GM19372 (cell line): Measurements from ENCODE around the gene PDCD6IP.
"Not testable (repeated sequence)": the region's sequence is repeated elsewhere in the genome, so short reads cannot be mapped to it uniquely, and the experiment has no call there.

Experiments
- ATAC-seq: cut with Tn5 transposase; IDR thresholded peaks from one replicate; pipeline ENCODE4 v1.9.1; 2021; ENCODE audit warnings: mild to moderate bottlenecking, low read depth, moderate library complexity; ENCODE audit not compliant: unreplicated experiment

The PDCD6IP gene, protein sequence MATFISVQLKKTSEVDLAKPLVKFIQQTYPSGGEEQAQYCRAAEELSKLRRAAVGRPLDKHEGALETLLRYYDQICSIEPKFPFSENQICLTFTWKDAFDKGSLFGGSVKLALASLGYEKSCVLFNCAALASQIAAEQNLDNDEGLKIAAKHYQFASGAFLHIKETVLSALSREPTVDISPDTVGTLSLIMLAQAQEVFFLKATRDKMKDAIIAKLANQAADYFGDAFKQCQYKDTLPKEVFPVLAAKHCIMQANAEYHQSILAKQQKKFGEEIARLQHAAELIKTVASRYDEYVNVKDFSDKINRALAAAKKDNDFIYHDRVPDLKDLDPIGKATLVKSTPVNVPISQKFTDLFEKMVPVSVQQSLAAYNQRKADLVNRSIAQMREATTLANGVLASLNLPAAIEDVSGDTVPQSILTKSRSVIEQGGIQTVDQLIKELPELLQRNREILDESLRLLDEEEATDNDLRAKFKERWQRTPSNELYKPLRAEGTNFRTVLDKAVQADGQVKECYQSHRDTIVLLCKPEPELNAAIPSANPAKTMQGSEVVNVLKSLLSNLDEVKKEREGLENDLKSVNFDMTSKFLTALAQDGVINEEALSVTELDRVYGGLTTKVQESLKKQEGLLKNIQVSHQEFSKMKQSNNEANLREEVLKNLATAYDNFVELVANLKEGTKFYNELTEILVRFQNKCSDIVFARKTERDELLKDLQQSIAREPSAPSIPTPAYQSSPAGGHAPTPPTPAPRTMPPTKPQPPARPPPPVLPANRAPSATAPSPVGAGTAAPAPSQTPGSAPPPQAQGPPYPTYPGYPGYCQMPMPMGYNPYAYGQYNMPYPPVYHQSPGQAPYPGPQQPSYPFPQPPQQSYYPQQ

DNA sequence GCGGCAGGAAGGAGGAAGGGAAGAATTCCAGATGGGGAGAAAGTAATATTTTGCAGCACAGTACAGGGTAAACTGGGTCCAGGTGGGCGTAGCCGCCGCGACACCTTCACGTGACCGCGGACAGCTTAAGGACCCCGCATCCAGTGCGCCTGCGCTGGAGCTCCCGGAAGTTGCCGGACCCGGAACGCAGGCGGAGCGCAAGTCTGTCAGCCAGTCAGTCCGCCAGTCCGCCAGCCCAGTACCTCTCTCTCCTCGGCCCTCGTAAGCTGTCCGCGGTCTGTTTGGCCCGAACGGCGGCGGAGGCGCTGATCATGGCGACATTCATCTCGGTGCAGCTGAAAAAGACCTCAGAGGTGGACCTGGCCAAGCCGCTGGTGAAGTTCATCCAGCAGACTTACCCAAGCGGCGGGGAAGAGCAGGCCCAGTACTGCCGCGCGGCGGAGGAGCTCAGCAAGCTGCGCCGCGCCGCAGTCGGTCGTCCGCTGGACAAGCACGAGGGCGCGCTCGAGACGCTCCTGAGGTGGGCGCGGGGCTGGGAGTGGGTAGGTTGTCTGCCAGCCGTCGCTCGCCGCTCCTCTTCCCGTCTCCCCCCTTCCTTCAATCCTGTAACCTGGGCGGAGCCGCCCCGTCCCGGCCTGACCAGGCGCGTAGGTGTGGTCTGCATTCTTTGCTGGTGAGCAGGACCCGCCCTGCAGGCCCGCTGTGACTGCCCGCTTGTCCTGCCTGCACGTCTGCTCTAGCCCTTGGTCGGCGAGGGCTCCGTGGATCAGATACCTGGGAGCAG, at the start of gene PDCD6IP:
TSS of gene PDCD6IP (plus strand) at position 213 of the 784 bp plus-strand sequence. CDS start at position 312, 99 bp downstream.
- peak; percentile 77 for ATAC-seq

DNA sequence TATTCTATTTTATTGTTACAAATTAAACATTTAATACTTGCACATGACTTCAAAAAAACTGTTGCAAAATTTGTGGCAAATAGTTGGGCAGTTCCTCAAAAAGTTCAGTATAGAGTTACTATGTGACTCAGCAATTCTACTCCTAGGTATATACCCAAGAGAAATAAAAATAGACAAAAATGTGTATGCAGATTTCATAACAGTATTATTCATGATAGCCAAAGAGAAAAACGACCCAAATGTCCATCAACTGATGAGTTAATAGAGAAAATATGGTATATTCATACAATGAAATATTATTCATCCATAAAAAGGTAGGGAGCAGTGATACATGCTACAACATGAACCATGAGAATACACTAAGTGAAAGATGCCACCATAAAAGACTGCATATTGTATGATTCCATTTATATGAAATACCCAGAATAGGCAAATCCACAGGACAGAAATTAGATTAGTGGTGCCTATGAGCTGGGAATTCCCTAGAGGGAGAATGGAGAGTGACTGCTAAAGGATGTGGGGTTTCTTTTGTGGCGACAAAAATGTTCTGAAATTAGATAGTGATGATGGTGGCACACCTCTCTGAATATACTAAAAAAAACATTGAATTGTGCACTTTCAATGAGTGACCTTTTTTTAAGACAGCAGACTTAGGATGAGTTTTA, 48.8 kb upstream of the PDCD6IP start:
- no peak for ATAC-seq

- no peak for ATAC-seq
Observed at GRCh38 chr3:33750211-33750548, 48.2 kb upstream of the PDCD6IP start.

DNA sequence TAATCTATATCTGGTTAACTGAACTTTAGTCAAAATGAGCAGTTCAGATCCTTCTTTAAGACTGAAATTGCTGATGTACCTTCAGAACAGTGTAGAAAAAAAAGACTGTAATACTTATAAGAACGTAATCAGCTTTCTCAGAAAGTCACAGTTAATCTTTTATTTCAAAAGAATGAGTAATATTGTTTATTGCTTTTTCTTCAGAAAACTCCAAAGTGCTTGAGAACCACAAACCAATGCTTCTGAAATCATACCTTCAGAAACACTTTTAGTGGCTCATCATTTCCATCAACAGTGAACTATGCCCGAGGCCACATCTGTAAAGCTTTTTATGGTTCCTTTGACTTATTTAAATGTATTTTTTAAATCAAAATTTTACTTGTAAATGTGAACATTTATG, 47.1 kb upstream of the PDCD6IP start:
- no peak for ATAC-seq

- not testable (repeated sequence) for ATAC-seq
Observed at GRCh38 chr3:33754391-33754790, 44.0 kb upstream of the PDCD6IP start.

DNA sequence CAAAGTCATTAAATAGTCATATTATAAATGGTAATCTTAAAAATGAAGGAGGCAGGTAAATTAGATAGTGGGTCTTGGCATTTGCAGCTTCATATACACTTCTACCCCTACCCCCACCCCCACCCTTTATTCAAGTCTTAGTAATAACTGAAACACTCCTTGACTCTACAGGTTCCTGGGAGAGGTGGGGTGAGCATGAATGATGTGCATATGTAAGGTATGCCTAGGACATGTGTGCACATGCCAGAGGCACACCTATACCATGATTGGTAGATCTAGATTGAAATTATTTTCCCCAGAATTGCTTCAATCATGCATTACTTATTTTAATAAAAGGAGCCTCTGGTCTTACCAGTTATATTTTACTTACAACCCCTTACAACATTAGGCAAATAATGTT, 40.1 kb upstream of the PDCD6IP start:
- ATAC-seq = no peak

DNA sequence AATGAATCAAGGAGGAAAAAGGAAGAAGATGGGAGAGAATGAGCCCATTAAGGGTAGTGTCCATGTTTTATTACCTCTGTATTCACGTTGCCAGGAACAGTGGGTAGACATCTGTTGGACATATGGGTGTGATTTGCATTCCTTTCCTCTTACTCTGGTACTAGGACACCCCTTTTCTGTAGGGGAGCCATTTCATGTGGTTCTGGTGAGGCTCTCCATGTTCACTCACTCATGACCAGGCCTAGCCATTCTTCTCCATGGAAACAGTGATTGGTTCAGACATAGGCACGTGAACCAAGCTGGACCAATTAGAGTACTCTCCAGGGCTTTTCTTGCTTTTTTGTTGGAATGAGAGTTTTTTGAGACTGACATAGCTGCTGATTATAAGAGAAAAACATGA, 39.6 kb upstream of the PDCD6IP start:
- no peak for ATAC-seq

- ATAC-seq = no peak
Observed at GRCh38 chr3:33768578-33769330, 29.7 kb upstream of the PDCD6IP start.

- no peak for ATAC-seq
Observed at GRCh38 chr3:33773637-33774036, 24.8 kb upstream of the PDCD6IP start.

DNA sequence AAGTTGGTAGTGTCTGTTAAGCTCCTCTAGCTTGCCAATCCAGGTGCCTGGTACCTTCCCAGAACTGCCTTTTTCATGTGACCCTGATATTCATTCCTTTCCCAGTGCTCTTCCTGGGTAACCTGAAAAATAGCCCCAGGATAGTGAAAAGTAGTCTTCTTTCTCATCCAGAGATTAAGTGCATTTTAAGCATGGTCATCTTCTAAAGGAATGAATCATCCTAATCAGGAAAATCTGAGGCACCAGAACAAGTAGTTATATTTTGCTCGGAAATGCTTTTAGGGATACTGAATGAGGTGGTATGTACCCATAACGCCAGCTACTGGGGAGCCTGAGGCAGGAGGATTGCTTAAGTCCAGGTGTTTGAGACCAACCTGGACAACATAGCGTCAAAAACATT, 23.1 kb upstream of the PDCD6IP start:
- ATAC-seq = no peak

- ATAC-seq = no peak
Observed at GRCh38 chr3:33777996-33778395, 20.4 kb upstream of the PDCD6IP start.

DNA sequence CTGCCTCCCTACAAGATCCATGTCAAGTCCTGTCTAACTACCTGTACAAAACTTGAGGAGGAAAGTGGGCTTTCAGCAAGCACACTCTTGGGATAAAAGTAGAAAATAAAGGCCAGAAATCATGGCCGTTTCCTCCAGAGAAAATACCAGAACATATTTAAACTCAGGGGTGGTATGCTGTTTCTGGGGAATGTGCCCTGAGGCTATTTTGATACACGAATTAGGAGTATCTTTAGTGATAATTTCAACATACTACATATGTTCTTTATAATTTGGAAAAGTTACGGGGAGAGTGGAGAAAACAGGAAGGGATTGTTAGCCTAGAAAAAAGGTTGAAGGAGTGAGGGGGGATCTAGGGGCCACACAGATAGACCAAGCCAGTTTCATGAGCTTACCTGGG, 18.7 kb upstream of the PDCD6IP start:
- ATAC-seq = no peak

- not testable (repeated sequence) for ATAC-seq
Observed at GRCh38 chr3:33781413-33781812, 17.0 kb upstream of the PDCD6IP start.

- no peak for ATAC-seq
Observed at GRCh38 chr3:33786565-33787327, 11.7 kb upstream of the PDCD6IP start.

- ATAC-seq = no peak
Observed at GRCh38 chr3:33787328-33788009, 11.0 kb upstream of the PDCD6IP start.

- no peak for ATAC-seq
Observed at GRCh38 chr3:33789183-33789954, 9.1 kb upstream of the PDCD6IP start.

- no peak for ATAC-seq
Observed at GRCh38 chr3:33790091-33790490, 8.3 kb upstream of the PDCD6IP start.
